Prostate gland (tissue), 2 donors: ENCODE measurements around the gene ZMIZ1.

Source experiments
- POLR2AphosphoS5 ChIP-seq: sonication (generic); formaldehyde crosslinking; IDR thresholded peaks from one replicate; pipeline ENCODE4 v1.6.1; 2017; ENCODE audit warnings: antibody characterized with exemption
- TF ChIP-seq, protein P1 (sequence below), 4 experiments: fragments of 200-600 bp in 2 of 4; fragments of 450-650 bp in 2 of 4; sonication (generic) in 2 of 4; IDR thresholded peaks; 1 replicate in 3 of 4; 2 replicates in 1 of 4; pipeline ENCODE4 v1.5.1; 2016 to 2019; ENCODE audit warnings: antibody characterized with exemption in 4 of 4, mild to moderate bottlenecking in 2 of 4, moderate library complexity in 2 of 4

DNA sequence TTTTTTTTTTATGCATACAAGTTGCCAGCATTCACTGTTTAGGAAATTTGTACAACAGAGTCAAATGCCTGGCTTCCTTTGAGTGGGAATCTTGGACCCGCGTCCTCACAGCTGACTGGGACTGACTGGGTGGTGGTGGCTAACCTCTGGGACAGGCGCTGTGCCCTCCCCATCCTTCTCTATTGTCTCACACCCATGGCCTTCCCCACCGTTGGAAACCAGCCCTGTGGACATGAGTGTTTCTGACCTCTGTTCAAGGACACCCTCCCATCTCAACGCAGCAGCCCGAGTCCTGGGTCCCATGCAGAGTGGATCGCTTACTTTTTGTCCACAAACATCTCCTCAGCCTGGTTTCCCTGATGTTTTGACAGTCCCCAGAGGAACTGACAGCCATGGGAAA lies 153.4 kb downstream of the ZMIZ1 start:
- TF ChIP-seq POLR2AphosphoS5: no peak
- TF ChIP-seq, protein P1, sequence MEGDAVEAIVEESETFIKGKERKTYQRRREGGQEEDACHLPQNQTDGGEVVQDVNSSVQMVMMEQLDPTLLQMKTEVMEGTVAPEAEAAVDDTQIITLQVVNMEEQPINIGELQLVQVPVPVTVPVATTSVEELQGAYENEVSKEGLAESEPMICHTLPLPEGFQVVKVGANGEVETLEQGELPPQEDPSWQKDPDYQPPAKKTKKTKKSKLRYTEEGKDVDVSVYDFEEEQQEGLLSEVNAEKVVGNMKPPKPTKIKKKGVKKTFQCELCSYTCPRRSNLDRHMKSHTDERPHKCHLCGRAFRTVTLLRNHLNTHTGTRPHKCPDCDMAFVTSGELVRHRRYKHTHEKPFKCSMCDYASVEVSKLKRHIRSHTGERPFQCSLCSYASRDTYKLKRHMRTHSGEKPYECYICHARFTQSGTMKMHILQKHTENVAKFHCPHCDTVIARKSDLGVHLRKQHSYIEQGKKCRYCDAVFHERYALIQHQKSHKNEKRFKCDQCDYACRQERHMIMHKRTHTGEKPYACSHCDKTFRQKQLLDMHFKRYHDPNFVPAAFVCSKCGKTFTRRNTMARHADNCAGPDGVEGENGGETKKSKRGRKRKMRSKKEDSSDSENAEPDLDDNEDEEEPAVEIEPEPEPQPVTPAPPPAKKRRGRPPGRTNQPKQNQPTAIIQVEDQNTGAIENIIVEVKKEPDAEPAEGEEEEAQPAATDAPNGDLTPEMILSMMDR (IDR thresholded peaks at IDR 0.05): no peak
